OCI-LY3 (cell line): ENCODE results near the gene ADGRL2.

Source experiments
- EZH2phosphoT487 ChIP-seq: fragments of 200-600 bp; shearing (Covaris generic); IDR thresholded peaks from 2 replicates; pipeline ENCODE4 v1.6.1; 2018; ENCODE audit warnings: antibody characterized with exemption, mixed run types, low read depth
- TF ChIP-seq, protein P1 (sequence below): fragments of 200-600, 300-600 bp; sonication (generic); IDR thresholded peaks from 2 replicates; pipeline ENCODE4 v1.5.1; 2014; ENCODE audit warnings: antibody characterized with exemption, low read length, low read depth

- TF ChIP-seq, protein P1, sequence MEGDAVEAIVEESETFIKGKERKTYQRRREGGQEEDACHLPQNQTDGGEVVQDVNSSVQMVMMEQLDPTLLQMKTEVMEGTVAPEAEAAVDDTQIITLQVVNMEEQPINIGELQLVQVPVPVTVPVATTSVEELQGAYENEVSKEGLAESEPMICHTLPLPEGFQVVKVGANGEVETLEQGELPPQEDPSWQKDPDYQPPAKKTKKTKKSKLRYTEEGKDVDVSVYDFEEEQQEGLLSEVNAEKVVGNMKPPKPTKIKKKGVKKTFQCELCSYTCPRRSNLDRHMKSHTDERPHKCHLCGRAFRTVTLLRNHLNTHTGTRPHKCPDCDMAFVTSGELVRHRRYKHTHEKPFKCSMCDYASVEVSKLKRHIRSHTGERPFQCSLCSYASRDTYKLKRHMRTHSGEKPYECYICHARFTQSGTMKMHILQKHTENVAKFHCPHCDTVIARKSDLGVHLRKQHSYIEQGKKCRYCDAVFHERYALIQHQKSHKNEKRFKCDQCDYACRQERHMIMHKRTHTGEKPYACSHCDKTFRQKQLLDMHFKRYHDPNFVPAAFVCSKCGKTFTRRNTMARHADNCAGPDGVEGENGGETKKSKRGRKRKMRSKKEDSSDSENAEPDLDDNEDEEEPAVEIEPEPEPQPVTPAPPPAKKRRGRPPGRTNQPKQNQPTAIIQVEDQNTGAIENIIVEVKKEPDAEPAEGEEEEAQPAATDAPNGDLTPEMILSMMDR: no peak
- TF ChIP-seq EZH2phosphoT487: no peak
Observed at GRCh38 chr1:81878538-81878937, 77.8 kb downstream of the ADGRL2 start.
